H9 (cell line): ENCODE results near the gene LAMC3. TPM values are rescaled to one million over a fixed set of nuclear protein-coding genes. Genes with fewer than 3 reads are reported as not detected.

Experiments used
- DNase-seq: peaks from one replicate; pipeline ENCODE4 v3.0.0-alpha.2; 2017
- H2AFZ ChIP-seq: one replicate; pipeline ENCODE4 v1.6.1; 2013; ENCODE audit warnings: mild to moderate bottlenecking, low read length, control low read depth, moderate library complexity
- H2AK5ac ChIP-seq: 2 replicates; pipeline ENCODE4 v1.6.1; 2013; ENCODE audit warnings: low read length, control low read depth, mixed read lengths; ENCODE audit not compliant: insufficient read length
- H2BK120ac ChIP-seq: one replicate; pipeline ENCODE4 v1.6.1; 2013; ENCODE audit warnings: low read depth, mild to moderate bottlenecking, low read length, control low read depth, inconsistent platforms; ENCODE audit not compliant: poor library complexity, severe bottlenecking
- H2BK12ac ChIP-seq: 2 replicates; pipeline ENCODE4 v1.6.1; 2013; ENCODE audit warnings: low read length, control low read depth, mixed read lengths, low read depth; ENCODE audit not compliant: insufficient read length
- H2BK15ac ChIP-seq: 2 replicates; pipeline ENCODE4 v1.6.1; 2013; ENCODE audit warnings: low read depth, low read length, control low read depth
- H2BK20ac ChIP-seq: one replicate; pipeline ENCODE4 v1.6.1; 2013; ENCODE audit warnings: low read depth, mild to moderate bottlenecking, low read length, control low read depth, inconsistent platforms; ENCODE audit not compliant: poor library complexity, severe bottlenecking
- H2BK5ac ChIP-seq: 2 replicates; pipeline ENCODE4 v1.6.1; 2013; ENCODE audit warnings: low read length, control low read depth, mixed read lengths; ENCODE audit not compliant: insufficient read length
- H3K14ac ChIP-seq: 2 replicates; pipeline ENCODE4 v1.6.1; 2013; ENCODE audit warnings: low read length, control low read depth; ENCODE audit not compliant: insufficient read depth
- H3K18ac ChIP-seq: 2 replicates; pipeline ENCODE4 v1.6.1; 2013; ENCODE audit warnings: low read depth, mild to moderate bottlenecking, mixed read lengths, low read length, control low read depth; ENCODE audit not compliant: insufficient read length
- H3K23ac ChIP-seq: 2 replicates; pipeline ENCODE4 v1.6.1; 2013; ENCODE audit warnings: low read length, control low read depth, mixed read lengths, low read depth; ENCODE audit not compliant: insufficient read length
- H3K23me2 ChIP-seq: 2 replicates; pipeline ENCODE4 v1.6.1; 2013; ENCODE audit warnings: low read depth, mild to moderate bottlenecking, mixed read lengths, low read length, control low read depth; ENCODE audit not compliant: insufficient read length, poor library complexity, severe bottlenecking
- H3K27ac ChIP-seq: 2 replicates; pipeline ENCODE4 v1.5.1; 2013; ENCODE audit warnings: low read length, control low read depth, mixed read lengths, low read depth; ENCODE audit not compliant: insufficient read length
- H3K27me3 ChIP-seq: 2 replicates; pipeline ENCODE4 v1.6.1; 2013; ENCODE audit warnings: low read length, control low read depth, inconsistent platforms; ENCODE audit not compliant: insufficient read depth
- H3K4ac ChIP-seq: 2 replicates; pipeline ENCODE4 v1.6.1; 2013; ENCODE audit warnings: low read depth, mild to moderate bottlenecking, control low read depth, inconsistent platforms, low read length, moderate library complexity
- H3K4me1 ChIP-seq: 2 replicates; pipeline ENCODE4 v1.6.1; 2013; ENCODE audit warnings: low read length, control low read depth, inconsistent platforms; ENCODE audit not compliant: insufficient read depth
- H3K4me2 ChIP-seq: 2 replicates; pipeline ENCODE4 v1.6.1; 2013; ENCODE audit warnings: low read length, control low read depth, mixed read lengths; ENCODE audit not compliant: insufficient read length, insufficient read depth
- H3K56ac ChIP-seq: 2 replicates; pipeline ENCODE4 v1.6.1; 2013; ENCODE audit warnings: low read depth, mild to moderate bottlenecking, mixed read lengths, low read length, control low read depth; ENCODE audit not compliant: insufficient read length
- H3K79me1 ChIP-seq: 2 replicates; pipeline ENCODE4 v1.6.1; 2013; ENCODE audit warnings: low read depth, mild to moderate bottlenecking, moderate library complexity, low read length, control low read depth, inconsistent platforms; ENCODE audit not compliant: insufficient read depth, poor library complexity, severe bottlenecking
- H3K79me2 ChIP-seq: 2 replicates; pipeline ENCODE4 v1.6.1; 2013; ENCODE audit warnings: low read length, control low read depth, inconsistent platforms; ENCODE audit not compliant: insufficient read depth
- H3K9ac ChIP-seq: 2 replicates; pipeline ENCODE4 v1.6.1; 2013; ENCODE audit warnings: low read length, control low read depth, mixed read lengths; ENCODE audit not compliant: insufficient read length; ENCODE audit errors: extremely low read depth
- H3K9me3 ChIP-seq: one replicate; pipeline ENCODE4 v1.6.1; 2013; ENCODE audit warnings: low read depth, low read length, inconsistent platforms; ENCODE audit not compliant: control insufficient read depth
- H3T11ph ChIP-seq: one replicate; pipeline ENCODE4 v1.6.1; 2013; ENCODE audit warnings: mild to moderate bottlenecking, low read length, control low read depth, inconsistent platforms
- H4K20me1 ChIP-seq: one replicate; pipeline ENCODE4 v1.6.1; 2013; ENCODE audit not compliant: control insufficient read depth, insufficient read length, insufficient read depth
- H4K5ac ChIP-seq: 2 replicates; pipeline ENCODE4 v1.6.1; 2013; ENCODE audit warnings: low read depth, mild to moderate bottlenecking, mixed read lengths, low read length, control low read depth; ENCODE audit not compliant: insufficient read length
- H4K8ac ChIP-seq: replicated peaks from 2 replicates; pipeline ENCODE4 v1.6.1; 2013; ENCODE audit warnings: low read length, control low read depth, mixed read lengths, low read depth; ENCODE audit not compliant: insufficient read length
- H4K91ac ChIP-seq: 2 replicates; pipeline ENCODE4 v1.6.1; 2013; ENCODE audit warnings: low read depth, mild to moderate bottlenecking, moderate library complexity, mixed read lengths, low read length, control low read depth; ENCODE audit not compliant: insufficient read length
- H3K27ac Mint-ChIP-seq, 3 experiments: 2 replicates in 2 of 3; 3 replicates in 1 of 3; pipeline ENCODE4 v1.8.0; 2020 to 2021; ENCODE audit warnings: mixed read lengths in 3 of 3, mild to moderate bottlenecking in 1 of 3, moderate library complexity in 1 of 3
- H3K27me3 Mint-ChIP-seq: 2 replicates; pipeline ENCODE4 v1.8.0; 2021; ENCODE audit warnings: low read depth, mild to moderate bottlenecking, moderate library complexity, mixed read lengths
- H3K36me3 Mint-ChIP-seq, 3 experiments: 2 replicates in 2 of 3; 3 replicates in 1 of 3; pipeline ENCODE4 v1.8.0; 2020 to 2021; ENCODE audit warnings: low read depth in 3 of 3, mixed read lengths in 3 of 3; ENCODE audit not compliant: insufficient read depth in 1 of 3
- H3K4me1 Mint-ChIP-seq, 2 experiments: 2 replicates each; pipeline ENCODE4 v1.8.0; 2020; ENCODE audit warnings: mixed read lengths in 2 of 2
- H3K4me3 Mint-ChIP-seq, 2 experiments: 2 replicates in 1 of 2; 3 replicates in 1 of 2; pipeline ENCODE4 v1.8.0; 2020 to 2021; ENCODE audit warnings: mild to moderate bottlenecking in 2 of 2, mixed read lengths in 2 of 2, moderate library complexity in 1 of 2
- H3K9me3 Mint-ChIP-seq, 2 experiments: 2 replicates in 1 of 2; 3 replicates in 1 of 2; pipeline ENCODE4 v1.8.0; 2020; ENCODE audit warnings: mild to moderate bottlenecking in 2 of 2, mixed read lengths in 2 of 2, moderate library complexity in 1 of 2
- WGBS: extraction: QIAGEN DNeasy Blood & Tissue Kit; methylation state at CpG from one replicate; pipeline ENCODE4 v1.1.7; 2013; ENCODE audit warnings: missing lambda C conversion rate, low lambda C conversion rate, mixed read lengths; ENCODE audit not compliant: insufficient read length; ENCODE audit errors: extremely low coverage; 5-methylcytosine and 5-hydroxymethylcytosine counted together
- total RNA-seq: library from RNA; stranded (reverse); gene quantifications from 2 replicates; pipeline ENCODE4 v1.2.1, GENCODE V29; 2021
- TF ChIP-seq, protein P1 (sequence below): fragments of 200-600 bp; sonication (generic); conservative IDR thresholded peaks from 3 replicates; pipeline ENCODE4 v1.8.0; 2021; ENCODE audit warnings: antibody characterized with exemption, mild to moderate bottlenecking

Gene LAMC3
- total RNA-seq, 1 experiment from 2014 or later = 21.7 TPM

DNA sequence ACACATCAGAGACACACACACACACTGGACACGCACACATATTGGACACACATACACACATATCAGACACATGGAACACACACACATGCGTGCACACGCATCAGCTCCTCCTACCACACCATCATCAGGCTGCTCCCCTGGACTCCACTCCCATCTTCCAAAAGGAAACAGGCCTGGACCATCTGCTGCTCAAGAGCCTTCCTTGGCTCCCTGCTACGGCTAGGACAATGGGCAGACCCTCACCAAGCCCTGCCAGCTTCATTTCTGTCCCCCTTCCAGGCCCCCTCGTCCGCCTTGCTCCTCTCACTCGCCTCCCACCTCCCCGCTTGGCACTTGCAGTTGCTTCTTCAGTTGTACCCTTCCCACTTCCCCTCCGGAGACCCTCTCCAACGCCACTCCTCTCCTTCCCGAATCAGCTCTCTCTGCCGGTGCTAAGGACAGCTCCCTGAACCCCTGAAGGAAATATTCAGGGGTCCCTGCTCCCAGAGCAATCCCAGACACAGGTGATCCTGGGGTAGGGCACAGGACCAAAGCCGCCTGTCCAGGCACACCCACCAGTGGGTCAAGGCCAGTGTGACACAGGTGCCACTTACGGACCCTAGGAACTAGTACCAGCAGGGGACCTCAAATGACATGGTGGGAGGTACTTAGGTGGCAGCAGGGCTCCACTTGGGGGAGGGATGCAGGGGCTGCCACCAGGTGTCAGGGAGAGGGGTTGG lies 12.1 kb upstream of the LAMC3 start:
- H3K9me3 Mint-ChIP-seq = no peaks in the 10 kb centered on the region

More for the DNA sequence above, 12.1 kb upstream of the LAMC3 start:
- Histone ChIP-seq H4K5ac (peak overlapping the region; percentile 7), H3K79me2 (no peaks in the 10 kb centered on the region), H2BK5ac (no peak overlapping the region), H2AFZ (no peak overlapping the region), H2AK5ac (no peak overlapping the region), H4K20me1 (no peaks in the 10 kb centered on the region), H3K4me1 (no peaks in the 10 kb centered on the region), H3K27me3 (no peaks in the 10 kb centered on the region; the same call in 1 of the 2 replicates), H3K4me2 (no peak overlapping the region), H4K8ac (peak overlapping the region; percentile 41), H3K18ac (no peak overlapping the region), H3K9ac (no peak overlapping the region), H2BK20ac (no peak overlapping the region), H2BK15ac (no peak overlapping the region), H3T11ph (no peak overlapping the region), H4K91ac (no peak overlapping the region), H3K79me1 (no peaks in the 10 kb centered on the region), H3K4ac (no peak overlapping the region), H3K27ac (no peak overlapping the region), H2BK12ac (no peak overlapping the region), H3K56ac (no peak overlapping the region), H3K9me3 (no peaks in the 10 kb centered on the region), H3K23me2 (no peaks in the 10 kb centered on the region), H2BK120ac (no peak overlapping the region), H3K23ac (no peak overlapping the region), H3K14ac (no peak overlapping the region)
- Mint-ChIP-seq H3K27me3 (peaks cover 23% of the 10 kb centered on the region), H3K27ac (no peak overlapping the region), H3K4me3 (no peak overlapping the region), H3K36me3 (no peaks in the 10 kb centered on the region), H3K4me1 (peaks cover 9 to 19% of the 10 kb centered on the region in 2 experiments)
- peak; percentile 27 for DNase-seq
- WGBS = no CpG with 5 or more reads among the region's 14 CpGs
- TF ChIP-seq, protein P1, sequence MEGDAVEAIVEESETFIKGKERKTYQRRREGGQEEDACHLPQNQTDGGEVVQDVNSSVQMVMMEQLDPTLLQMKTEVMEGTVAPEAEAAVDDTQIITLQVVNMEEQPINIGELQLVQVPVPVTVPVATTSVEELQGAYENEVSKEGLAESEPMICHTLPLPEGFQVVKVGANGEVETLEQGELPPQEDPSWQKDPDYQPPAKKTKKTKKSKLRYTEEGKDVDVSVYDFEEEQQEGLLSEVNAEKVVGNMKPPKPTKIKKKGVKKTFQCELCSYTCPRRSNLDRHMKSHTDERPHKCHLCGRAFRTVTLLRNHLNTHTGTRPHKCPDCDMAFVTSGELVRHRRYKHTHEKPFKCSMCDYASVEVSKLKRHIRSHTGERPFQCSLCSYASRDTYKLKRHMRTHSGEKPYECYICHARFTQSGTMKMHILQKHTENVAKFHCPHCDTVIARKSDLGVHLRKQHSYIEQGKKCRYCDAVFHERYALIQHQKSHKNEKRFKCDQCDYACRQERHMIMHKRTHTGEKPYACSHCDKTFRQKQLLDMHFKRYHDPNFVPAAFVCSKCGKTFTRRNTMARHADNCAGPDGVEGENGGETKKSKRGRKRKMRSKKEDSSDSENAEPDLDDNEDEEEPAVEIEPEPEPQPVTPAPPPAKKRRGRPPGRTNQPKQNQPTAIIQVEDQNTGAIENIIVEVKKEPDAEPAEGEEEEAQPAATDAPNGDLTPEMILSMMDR = no peak
